Liver (tissue), 9 donors: ENCODE measurements around the gene DHRS12. TPM values are rescaled to one million over a fixed set of nuclear protein-coding genes. Genes with fewer than 3 reads are reported as not detected.

Experiments used
- DNase-seq: peaks from one replicate; pipeline ENCODE4 v3.0.0-alpha.2; 2017; ENCODE audit warnings: low spot score
- H3K27ac ChIP-seq, 2 donors: one replicate each; pipeline ENCODE4 v1.7.0; 2013; ENCODE audit warnings: inconsistent platforms in 2 of 2, low read length in 2 of 2, control low read depth in 1 of 2, low read depth in 1 of 2, mild to moderate bottlenecking in 1 of 2
- H3K27me3 ChIP-seq, 4 donors: one replicate each; pipeline versions ENCODE4 v1.6.1 to v1.7.0; 2013; ENCODE audit warnings: low read length in 3 of 4, inconsistent platforms in 1 of 4, mild to moderate bottlenecking in 1 of 4, moderate library complexity in 1 of 4; ENCODE audit not compliant: control insufficient read depth in 4 of 4, insufficient read depth in 4 of 4
- H3K36me3 ChIP-seq, 4 donors: one replicate each; pipeline versions ENCODE4 v1.6.1 to v1.7.0; 2013; ENCODE audit warnings: low read length in 3 of 4, mild to moderate bottlenecking in 3 of 4, low read depth in 1 of 4, moderate library complexity in 1 of 4; ENCODE audit not compliant: control insufficient read depth in 4 of 4, insufficient read depth in 3 of 4
- H3K4me1 ChIP-seq, 4 donors: one replicate each; pipeline versions ENCODE4 v1.6.1 to v1.7.0; 2013; ENCODE audit warnings: low read length in 3 of 4, mild to moderate bottlenecking in 3 of 4, moderate library complexity in 1 of 4; ENCODE audit not compliant: control insufficient read depth in 4 of 4, insufficient read depth in 4 of 4
- H3K4me3 ChIP-seq, 3 donors: one replicate each; pipeline versions ENCODE4 v1.6.1 to v1.7.0; 2013; ENCODE audit warnings: low read length in 3 of 3, control low read depth in 1 of 3, low read depth in 1 of 3, mild to moderate bottlenecking in 1 of 3
- H3K9ac ChIP-seq, 2 donors: one replicate each; pipeline ENCODE4 v1.7.0; 2013; ENCODE audit warnings: low read length in 2 of 2, mild to moderate bottlenecking in 2 of 2, moderate library complexity in 2 of 2, control low read depth in 1 of 2, low read depth in 1 of 2
- H3K9me3 ChIP-seq, 4 donors: one replicate each; pipeline versions ENCODE4 v1.6.1 to v1.7.0; 2013; ENCODE audit warnings: low read length in 3 of 4; ENCODE audit not compliant: control insufficient read depth in 4 of 4
- ATF3 ChIP-seq: IDR thresholded peaks from 2 replicates; pipeline ENCODE4 v1.6.1; 2016; ENCODE audit warnings: antibody characterized with exemption
- CTCF ChIP-seq: fragments of 150-350 bp; IDR thresholded peaks from 2 replicates; pipeline ENCODE4 v1.5.1; 2017; ENCODE audit warnings: improper control_type of control experiment, low read depth, low read length; ENCODE audit not compliant: missing input control
- EGR1 ChIP-seq, 2 donors: IDR thresholded peaks; 2 replicates each; pipeline ENCODE4 v1.6.1; 2016 to 2018; ENCODE audit warnings: antibody characterized with exemption in 2 of 2, low read depth in 2 of 2
- FOXA1 ChIP-seq: IDR thresholded peaks from 2 replicates; pipeline ENCODE4 v1.6.1; 2016; ENCODE audit warnings: antibody characterized with exemption
- FOXA2 ChIP-seq: IDR thresholded peaks from 2 replicates; pipeline ENCODE4 v1.6.1; 2016; ENCODE audit warnings: antibody characterized with exemption
- GABPA ChIP-seq, 2 donors: IDR thresholded peaks in 1 of 2; conservative IDR thresholded peaks in 1 of 2; 2 replicates each; pipeline ENCODE4 v1.6.1; 2016; ENCODE audit warnings: antibody characterized with exemption in 2 of 2, mild to moderate bottlenecking in 1 of 2, moderate library complexity in 1 of 2
- HNF4A ChIP-seq, 2 donors: conservative IDR thresholded peaks; 2 replicates each; pipeline ENCODE4 v1.6.1; 2016; ENCODE audit warnings: antibody characterized with exemption in 2 of 2, mild to moderate bottlenecking in 2 of 2
- HNF4G ChIP-seq: IDR thresholded peaks from 2 replicates; pipeline ENCODE4 v1.6.1; 2016; ENCODE audit warnings: antibody characterized with exemption
- JUND ChIP-seq, 2 donors: IDR thresholded peaks; 2 replicates each; pipeline ENCODE4 v1.6.1; 2016; ENCODE audit warnings: antibody characterized with exemption in 2 of 2
- MAX ChIP-seq: IDR thresholded peaks from 2 replicates; pipeline ENCODE4 v1.6.1; 2016; ENCODE audit warnings: antibody characterized with exemption
- NR2F2 ChIP-seq: IDR thresholded peaks from 2 replicates; pipeline ENCODE4 v1.6.1; 2016; ENCODE audit warnings: antibody characterized with exemption
- RAD21 ChIP-seq, 2 donors: IDR thresholded peaks; 2 replicates each; pipeline ENCODE4 v1.6.1; 2016; ENCODE audit warnings: antibody characterized with exemption in 2 of 2, mild to moderate bottlenecking in 2 of 2
- REST ChIP-seq: IDR thresholded peaks from 2 replicates; pipeline ENCODE4 v1.6.1; 2016; ENCODE audit warnings: antibody characterized with exemption, mild to moderate bottlenecking
- RXRA ChIP-seq, 2 donors: IDR thresholded peaks; 2 replicates each; pipeline ENCODE4 v1.6.1; 2017 to 2018; ENCODE audit warnings: antibody characterized with exemption in 2 of 2, mild to moderate bottlenecking in 1 of 2
- SP1 ChIP-seq: IDR thresholded peaks from 2 replicates; pipeline ENCODE4 v1.6.1; 2018; ENCODE audit warnings: antibody characterized with exemption, mild to moderate bottlenecking
- TAF1 ChIP-seq: conservative IDR thresholded peaks from 2 replicates; pipeline ENCODE4 v1.6.1; 2016; ENCODE audit warnings: antibody characterized with exemption, mild to moderate bottlenecking
- YY1 ChIP-seq: IDR thresholded peaks from 2 replicates; pipeline ENCODE4 v1.6.1; 2016; ENCODE audit warnings: antibody characterized with exemption, mild to moderate bottlenecking
- ZBTB33 ChIP-seq: IDR thresholded peaks from 2 replicates; pipeline ENCODE4 v1.6.1; 2016; ENCODE audit warnings: antibody characterized with exemption
- WGBS: extraction: QIAGEN DNeasy Blood & Tissue Kit; methylation state at CpG from one replicate; pipeline ENCODE4 v1.1.7; 2013; 5-methylcytosine and 5-hydroxymethylcytosine counted together
- polyA plus RNA-seq, 2 donors: library from polyadenylated mRNA; stranded (reverse) in 1 of 2; unstranded in 1 of 2; fragments of 200-250 nt in 1 of 2; fragments of >200 nt in 1 of 2; fragmentation: Nextera tagmentation in 1 of 2; extraction: Ambion mirVana in 1 of 2; gene quantifications; one replicate each; pipeline versions ENCODE4 v1.2.1 to v1.2.3, GENCODE V29; 2013 to 2015
- total RNA-seq, 2 donors: library from RNA; depleted of rRNA; stranded (reverse); fragments of >200 nt; gene quantifications; one replicate each; pipeline ENCODE4 v1.2.3, GENCODE V29; 2014
- donor health status: healthy.
- donor health status: healthy.
- donor health status: healthy.
- donor health status: healthy.
- donor health status: healthy.

Gene DHRS12
- total and polyA plus RNA-seq, 4 donors, result 6.5 to 15.5 (median 9.3) TPM

- TF ChIP-seq JUND (IDR thresholded peaks at IDR 0.05), result no peak
- no peak for TF ChIP-seq ATF3
- TF ChIP-seq REST, result no peak
Observed at GRCh38 chr13:51783428-51784094, 20.4 kb downstream of the DHRS12 start (continued).

GRCh38 chr13:51782026-51782710, 21.8 kb downstream of the DHRS12 start:
- no peaks in the 10 kb centered on the region for H3K27me3 ChIP-seq
- no peak overlapping the region for H3K9ac ChIP-seq
- no peak overlapping the region for H3K4me3 ChIP-seq
- H3K4me1 ChIP-seq, result peaks cover 0 to 9% (median 5%) of the 10 kb centered on the region in 4 donors
- TF ChIP-seq TAF1 (no peak), EGR1 (IDR thresholded peaks at IDR 0.05; ENCODE audit: low read depth in 2 of 2) (no peak), ATF3 (no peak), CTCF (no peak), ZBTB33 (no peak), HNF4A (conservative IDR thresholded peaks at IDR 0.05) (peak; percentile 83 to 84), YY1 (peak; percentile 62), HNF4G (peak; percentile 31), FOXA1 (no peak), GABPA (IDR thresholded peaks at IDR 0.05 in 1 of 2, conservative IDR thresholded peaks at IDR 0.05 in 1 of 2) (no peak), REST (no peak), FOXA2 (no peak), NR2F2 (peak; percentile 89), SP1 (peak; percentile 65), RXRA (IDR thresholded peaks at IDR 0.05) (peak; percentile 78 to 83), MAX (no peak), RAD21 (IDR thresholded peaks at IDR 0.05) (peak; percentile 42 to 61), JUND (IDR thresholded peaks at IDR 0.05) (peak in 1 of 2 donors; percentile 51)
- no peaks in the 10 kb centered on the region for H3K9me3 ChIP-seq
- WGBS, result 64% methylated on average over 15 of the region's 15 CpGs
- no peak overlapping the region for H3K27ac ChIP-seq
- H3K36me3 ChIP-seq, result no peaks in the 10 kb centered on the region
- no peak for DNase-seq
